Stimulated activated CD8-positive, alpha-beta memory T cell treated with anti-CD3 and anti-CD28 coated beads, Interleukin-12 subunit alpha, Interleukin-12 subunit beta, amount 100 ng/mL, for 24 hours (primary cell): Measurements from ENCODE around the gene DPM2.

Source experiments
- DNase-seq: peaks from one replicate; pipeline ENCODE4 v3.0.0-alpha.2; 2020; ENCODE audit errors: extremely low read depth

DPM2 gene

GRCh38 chr9:127936347-127936852 lies 1.3 kb downstream of the DPM2 start:
- no peak for DNase-seq

- DNase-seq = no peak
These were observed 1.9 kb downstream of the DPM2 start for GRCh38 chr9:127935765-127936221.

GRCh38 chr9:127934986-127935385 lies 2.7 kb downstream of the DPM2 start:
- DNase-seq = no peak

- DNase-seq = no peak
These were observed 3.4 kb downstream of the DPM2 start for GRCh38 chr9:127934248-127934647.

- no peak for DNase-seq
These were observed 6.4 kb downstream of the DPM2 start for GRCh38 chr9:127931092-127931881.

GRCh38 chr9:127930231-127931091 lies 7.2 kb downstream of the DPM2 start, which contains the start of gene PIP5KL1:
Gene PIP5KL1 (minus strand): TSS chr9:127930777. CDS start chr9:127930752, 25 bp downstream.
- no peak for DNase-seq

GRCh38 chr9:127929625-127929979 lies 8.1 kb downstream of the DPM2 start:
- no peak for DNase-seq

- no peak for DNase-seq
These were observed 8.7 kb downstream of the DPM2 start for GRCh38 chr9:127928676-127929624.

GRCh38 chr9:127927988-127928675 lies 9.5 kb downstream of the DPM2 start:
- DNase-seq = no peak

GRCh38 chr9:127927201-127927987 lies 10.3 kb downstream of the DPM2 start:
- no peak for DNase-seq

- DNase-seq = no peak
These were observed 10.8 kb downstream of the DPM2 start for GRCh38 chr9:127926906-127927200.

- no peak for DNase-seq
These were observed 11.4 kb downstream of the DPM2 start for GRCh38 chr9:127925959-127926905.

- no peak for DNase-seq
These were observed 12.8 kb downstream of the DPM2 start for GRCh38 chr9:127924736-127925444.

- DNase-seq = no peak
These were observed 13.9 kb downstream of the DPM2 start for GRCh38 chr9:127923771-127924170.

GRCh38 chr9:127923046-127923445 lies 14.6 kb downstream of the DPM2 start:
- DNase-seq = no peak

GRCh38 chr9:127921557-127922120 lies 16.0 kb downstream of the DPM2 start:
- DNase-seq = no peak

- no peak for DNase-seq
These were observed 16.9 kb downstream of the DPM2 start for GRCh38 chr9:127920794-127921193.

- no peak for DNase-seq
These were observed 18.3 kb downstream of the DPM2 start for GRCh38 chr9:127919253-127919815.
